Cerebellar cortex (tissue), 1 donor: ENCODE data around the gene PRLR.

Experiments
- DNase-seq: peaks from one replicate; pipeline ENCODE4 v3.0.0-alpha.2; 2015; ENCODE audit warnings: low spot score

The PRLR gene

DNA sequence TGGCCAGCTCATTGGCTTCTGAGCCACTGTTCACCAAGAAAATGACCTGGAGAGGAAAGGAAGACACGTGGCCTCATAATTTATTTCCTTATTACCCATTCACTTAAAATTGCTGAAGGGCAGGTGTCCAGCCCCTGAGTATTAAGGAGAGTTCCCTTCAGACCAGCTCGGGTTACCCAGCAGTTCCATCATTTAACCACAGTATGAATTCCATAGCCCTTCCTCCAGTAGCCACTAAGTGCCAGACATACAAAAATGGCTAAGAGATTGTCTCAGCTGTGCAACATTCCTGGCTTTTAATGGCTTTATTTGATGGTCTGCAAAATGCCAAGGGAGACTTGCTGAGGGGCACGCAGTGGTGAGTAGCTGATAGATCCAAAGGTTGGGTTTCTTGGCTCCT, 195.0 kb downstream of the PRLR start:
- DNase-seq: no peak

DNA sequence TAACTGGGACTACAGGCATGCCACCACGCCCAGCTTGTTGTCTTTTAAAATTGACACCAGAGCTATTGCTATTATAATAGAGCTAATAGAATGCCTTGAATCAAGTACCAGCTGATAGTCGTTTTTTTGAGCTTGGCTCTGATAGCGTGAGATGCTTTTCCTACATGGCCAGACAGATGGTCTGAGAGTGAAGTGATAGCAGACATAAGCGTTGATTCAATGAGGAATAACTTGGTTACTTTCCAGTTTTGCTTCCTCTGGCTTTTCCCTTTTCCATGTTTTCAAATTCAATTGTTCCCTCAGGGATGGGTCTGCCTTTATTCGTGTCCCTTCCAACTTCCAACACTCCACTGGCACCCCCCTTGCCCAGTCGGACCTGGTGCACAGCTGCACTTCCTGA, 197.9 kb downstream of the PRLR start:
- no peak for DNase-seq

DNA sequence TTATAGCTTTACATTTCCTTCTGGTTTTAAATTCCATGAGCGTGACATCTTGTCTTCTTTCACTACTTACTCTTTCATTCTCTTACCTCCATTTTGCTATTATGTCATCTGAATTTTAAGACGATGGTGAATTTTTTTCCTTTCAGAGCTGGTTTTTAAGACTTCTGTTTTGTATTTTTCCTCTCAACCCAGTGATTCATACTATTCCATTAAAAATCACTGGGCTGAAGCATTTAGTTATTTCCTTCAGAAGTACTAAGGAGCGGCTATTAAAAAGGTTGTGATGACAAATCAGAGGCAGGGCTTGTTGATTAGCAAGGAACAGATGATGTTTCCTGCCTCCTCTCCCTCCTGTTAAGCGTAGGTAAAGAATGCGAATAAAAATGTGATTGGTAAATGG, 199.0 kb downstream of the PRLR start:
- DNase-seq: no peak

DNA sequence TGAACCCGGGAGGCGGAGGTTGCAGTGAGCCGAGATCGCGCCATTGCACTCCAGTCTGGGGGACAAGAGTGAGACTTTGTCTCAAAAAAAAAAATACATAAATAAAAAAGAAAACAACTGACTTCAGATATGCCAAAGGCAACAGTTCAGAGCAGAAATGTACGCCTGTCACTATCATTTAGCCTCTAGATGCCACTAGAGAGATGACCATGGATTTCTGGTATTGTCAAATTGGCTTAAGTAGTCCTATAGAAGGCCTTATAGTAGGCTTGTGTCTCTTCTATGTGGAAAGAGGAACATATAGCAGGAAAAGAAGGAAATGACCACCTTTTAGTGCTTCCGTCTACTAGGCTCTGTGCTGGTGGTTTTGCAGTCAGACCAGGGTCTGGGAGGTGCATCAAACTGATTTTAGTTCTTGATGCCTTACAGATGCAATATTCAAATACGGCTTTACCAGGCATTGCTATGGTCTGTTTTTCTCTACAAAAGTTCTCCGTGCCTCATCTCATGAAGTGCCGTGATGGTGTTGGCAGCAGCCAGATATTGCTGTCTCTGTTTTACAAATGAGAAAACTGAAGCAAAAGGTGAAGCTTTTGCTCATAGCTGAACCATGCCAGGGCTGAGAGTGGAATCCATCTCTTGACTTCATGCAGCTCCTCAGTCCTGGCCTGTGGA, 199.7 kb downstream of the PRLR start:
- DNase-seq: no peak

DNA sequence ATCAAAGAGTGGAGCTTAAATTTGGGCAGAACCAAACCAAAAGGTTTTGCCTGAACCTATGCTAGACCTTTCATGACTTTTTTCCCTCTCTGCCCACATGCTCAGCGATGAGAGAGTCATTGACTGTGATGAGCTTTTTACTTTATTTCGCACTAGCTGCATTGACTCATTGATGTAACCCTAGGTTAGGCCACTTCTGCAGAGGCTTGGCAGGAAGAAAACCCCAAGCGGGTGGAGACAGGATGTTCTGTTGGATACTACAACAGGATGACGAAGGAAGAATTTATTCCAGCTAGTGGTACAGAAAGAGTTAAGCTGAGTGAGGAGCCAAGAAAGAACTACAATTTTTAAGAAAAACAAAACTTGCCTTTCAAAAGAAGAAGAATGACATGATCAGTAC, 201.0 kb downstream of the PRLR start:
- no peak for DNase-seq

DNA sequence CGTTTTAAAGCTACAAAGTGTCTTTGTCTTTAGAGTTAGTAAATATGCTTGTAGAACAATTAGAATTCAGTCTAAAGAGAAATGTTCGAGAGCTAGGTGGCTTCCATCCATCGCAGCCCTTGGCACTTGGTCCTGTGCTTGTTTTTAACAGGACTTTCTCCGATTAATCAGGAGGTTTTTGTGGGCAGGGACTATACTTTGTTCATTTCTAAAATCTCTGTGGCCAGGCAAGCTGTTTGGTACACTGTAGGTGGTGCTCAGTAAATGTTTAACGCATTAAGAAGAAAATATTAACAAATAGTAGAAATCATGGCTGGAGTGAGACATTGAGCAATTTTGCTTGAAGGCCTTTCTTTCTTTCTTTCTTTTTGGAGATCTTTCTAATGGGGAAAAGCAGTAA, 203.3 kb downstream of the PRLR start:
- DNase-seq: no peak

DNA sequence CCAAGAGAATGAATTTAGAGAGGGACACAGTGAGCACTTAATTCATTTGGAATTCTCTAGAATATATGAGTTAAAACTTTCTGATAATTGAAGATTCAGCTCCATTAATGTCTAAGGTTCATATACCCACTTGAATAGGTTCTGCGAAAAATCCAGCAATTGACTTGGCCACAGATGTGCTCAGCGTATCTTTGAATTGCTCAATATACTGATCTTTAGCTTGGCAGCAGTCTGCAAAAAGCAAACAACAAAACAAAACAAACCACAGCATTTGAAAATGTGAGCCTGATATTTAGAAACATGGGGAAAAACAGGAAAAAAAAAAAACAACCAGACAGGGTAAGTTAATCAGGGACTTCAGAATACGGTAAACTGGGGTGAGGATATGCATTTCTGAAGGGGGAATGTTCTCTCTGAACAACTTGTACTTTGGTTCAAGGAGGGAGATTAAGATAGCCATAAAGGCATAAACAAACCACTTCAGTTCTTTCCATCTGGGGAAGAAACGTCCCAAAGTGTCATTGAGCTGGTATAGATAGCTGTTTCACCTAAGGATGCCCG, 203.9 kb downstream of the PRLR start:
- DNase-seq: no peak

DNA sequence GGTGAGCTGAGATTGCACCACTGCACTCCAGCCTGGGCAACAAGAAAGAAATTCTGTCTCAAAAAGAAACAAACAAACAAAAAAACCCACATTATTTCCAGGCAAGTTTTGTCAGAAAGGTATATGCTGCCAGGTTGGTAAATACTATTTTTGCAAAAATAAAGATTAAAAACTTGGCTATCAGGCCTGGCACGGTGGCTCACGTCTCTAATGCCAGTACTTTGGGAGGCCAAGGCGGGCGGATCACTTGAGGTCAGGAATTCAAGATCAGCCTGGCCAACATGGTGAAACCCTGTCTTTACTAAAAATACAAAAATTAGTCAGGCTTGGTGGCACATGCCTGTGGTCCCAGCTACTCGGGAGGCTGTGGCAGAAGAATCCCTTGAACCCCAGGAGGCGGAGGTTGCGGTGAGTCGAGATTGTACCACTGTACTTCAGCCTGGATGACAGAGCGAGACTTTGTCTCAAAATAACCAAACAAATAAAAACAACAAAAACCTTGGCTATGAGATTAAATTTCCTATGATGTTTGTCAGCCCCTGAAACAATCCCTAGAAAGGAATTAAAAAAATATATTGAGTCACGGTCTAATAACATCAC, 205.3 kb downstream of the PRLR start:
- no peak for DNase-seq

DNA sequence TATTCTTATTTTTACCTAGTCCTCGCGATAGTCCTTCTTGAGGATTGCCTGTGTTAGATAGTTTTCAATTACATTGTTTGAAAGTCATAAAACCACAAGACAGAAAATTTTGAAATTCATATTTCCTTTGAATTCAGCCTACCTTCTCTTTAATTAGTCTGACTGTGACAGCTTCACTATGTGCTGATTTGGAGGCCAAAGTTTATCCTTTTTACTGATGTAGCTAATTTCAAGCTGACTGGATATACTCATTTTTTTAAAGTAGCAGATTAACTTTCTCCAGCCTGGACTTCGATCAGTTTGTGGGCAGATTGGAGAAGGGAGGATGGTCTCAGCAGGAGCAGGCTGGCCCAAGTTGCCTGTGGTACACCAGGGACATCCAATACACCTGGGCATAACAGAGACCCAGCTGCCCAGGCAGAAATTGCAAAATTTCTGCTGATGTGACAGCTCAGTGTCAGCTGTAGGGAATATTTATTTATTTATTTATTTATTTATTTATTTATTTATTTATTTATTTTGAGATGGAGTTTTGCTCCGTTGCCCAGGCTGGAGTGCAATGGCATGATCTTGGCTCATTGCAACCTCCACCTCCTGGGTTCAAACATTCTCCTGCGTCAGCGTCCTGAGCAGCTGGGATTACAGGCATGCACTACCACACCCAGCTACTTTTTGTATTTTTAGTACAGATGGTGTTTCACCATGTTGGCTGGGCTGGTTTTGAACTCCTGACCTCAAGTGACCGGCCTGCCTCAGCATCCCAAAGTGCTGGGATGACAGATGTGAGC, 206.7 kb downstream of the PRLR start:
- no peak for DNase-seq

DNA sequence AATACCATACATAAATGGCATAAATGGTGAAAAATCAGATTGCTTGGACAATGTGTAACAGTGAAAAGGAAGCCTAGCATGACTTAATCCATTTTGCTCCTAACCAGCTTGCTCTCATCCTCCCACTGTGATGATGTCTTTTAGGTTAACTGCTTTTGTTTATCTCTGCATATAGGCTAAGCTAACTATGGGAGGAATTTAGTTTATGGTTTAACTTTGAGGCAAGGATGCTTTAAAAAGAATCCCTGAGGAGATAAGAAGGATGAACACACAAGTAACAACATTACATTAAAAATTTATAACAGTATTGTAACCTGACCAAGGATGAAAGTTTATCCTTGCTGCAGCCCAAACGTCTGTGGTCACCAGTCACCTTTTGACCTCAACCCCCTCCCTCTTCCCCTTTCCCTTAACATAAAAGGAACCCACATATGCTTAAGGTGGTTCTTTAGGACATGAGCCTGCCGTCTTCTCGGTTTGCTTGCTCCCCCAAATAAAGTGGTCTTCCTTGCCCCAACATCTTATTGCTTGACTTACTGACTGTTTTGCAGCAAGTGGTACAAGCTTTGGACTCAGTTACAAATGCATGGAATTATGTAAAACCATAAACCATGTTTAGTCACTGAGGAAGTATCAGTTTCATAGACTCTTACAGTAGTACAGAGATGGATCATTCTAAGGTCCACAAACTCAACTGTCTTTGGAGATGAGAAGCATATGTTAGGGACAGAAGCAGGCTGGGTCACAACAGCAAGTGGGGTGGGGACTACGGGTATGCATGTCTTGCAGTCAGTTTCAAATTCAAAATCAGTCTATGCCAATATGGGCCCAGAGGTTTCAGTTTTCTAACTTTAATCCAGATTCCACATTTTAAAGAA, 213.9 kb downstream of the PRLR start:
- no peak for DNase-seq

DNA sequence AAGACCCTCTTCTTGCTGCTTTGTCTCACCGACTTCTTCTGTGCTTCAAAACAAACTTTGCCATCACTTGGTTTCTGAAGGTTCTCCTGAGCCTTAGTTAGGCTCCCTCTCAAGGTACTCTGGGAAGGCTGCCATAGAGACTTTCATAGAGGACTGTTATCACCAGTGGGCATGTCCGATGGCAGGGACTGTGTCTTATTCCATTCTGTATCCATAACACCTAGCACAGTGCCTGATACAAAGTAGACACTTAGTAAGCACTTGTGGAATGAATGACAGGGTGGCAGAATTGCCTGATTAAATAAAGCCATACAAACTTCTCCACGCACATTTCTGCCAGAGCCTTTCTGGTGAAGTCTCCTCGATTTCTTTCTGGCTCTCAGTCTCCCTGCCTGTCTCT, 215.2 kb downstream of the PRLR start:
- DNase-seq: no peak

DNA sequence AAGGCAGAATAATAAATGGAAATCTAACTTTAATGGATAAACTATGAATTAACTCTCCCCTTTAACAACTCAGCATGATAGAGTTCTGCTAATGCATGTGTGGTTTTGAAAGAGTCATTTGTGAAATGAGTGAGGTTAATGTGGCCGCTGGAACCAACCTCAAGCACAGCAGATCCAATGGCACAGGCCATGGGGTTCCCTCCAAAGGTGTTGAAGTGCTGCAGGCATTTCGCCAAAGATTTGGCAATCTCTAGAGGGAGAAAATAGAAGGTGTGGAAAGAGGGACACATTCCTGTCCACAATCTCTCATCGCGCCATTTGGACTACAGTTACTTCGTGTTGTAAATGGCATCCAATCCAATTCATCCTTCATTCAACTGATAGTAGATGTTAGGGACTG, 217.5 kb downstream of the PRLR start:
- peak; percentile 6 for DNase-seq

DNA sequence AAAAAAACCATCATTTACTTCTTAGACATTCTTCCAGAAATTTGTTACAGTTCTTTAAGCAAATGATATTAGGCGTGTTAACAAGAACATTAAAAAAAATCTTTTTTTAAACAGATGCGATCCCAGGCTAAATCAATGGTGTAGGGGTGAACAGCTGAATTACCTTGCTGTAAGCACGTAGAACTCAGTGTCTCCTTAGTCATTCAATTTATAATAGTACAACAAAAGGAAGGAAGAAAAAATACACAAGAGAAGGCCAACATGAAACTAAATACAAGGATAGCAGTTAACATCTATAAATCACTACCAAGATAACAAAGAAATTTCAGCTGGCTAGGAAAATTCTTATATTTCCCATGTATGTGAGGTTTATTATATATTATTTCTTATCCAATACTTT, 217.9 kb downstream of the PRLR start:
- DNase-seq: no peak

DNA sequence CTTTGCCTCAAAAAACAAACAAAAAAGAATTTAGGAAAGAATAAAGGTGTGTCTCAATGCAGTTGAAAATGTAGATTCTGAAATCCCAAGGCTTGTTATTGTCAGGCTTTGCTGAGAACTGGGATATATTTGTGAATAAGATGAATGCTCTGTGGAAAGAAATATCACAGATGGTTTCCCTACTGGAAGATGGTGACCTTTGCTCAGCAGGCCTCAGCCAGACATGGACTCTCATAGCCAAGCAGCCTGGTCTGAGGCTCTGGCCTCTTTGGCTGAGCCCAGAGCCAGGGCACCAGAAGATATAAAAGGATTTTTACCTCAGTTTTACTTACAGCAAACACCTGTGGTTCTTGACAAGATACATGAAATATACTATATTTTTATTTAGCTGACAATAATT, 219.6 kb downstream of the PRLR start:
- peak; percentile 70 for DNase-seq

DNA sequence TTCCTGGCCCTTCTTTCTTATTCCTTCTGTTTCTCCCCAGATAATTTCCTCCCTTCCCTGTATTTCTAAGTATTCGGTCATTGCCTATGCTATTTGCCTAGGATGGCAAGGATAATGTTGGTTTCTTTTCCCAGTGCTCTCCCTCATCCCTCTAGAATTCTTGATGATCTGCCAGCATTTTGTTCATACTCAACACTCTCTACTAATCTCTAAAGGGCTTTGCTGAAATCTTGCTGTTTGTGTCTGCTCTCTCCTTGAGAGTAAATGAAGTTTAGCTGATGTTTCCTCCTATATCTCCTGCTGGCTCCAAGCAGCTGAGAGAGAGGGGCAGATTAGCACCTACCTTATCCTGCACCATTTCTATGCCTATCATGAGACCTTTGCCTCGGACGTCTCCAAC, 220.6 kb downstream of the PRLR start:
- DNase-seq: no peak

DNA sequence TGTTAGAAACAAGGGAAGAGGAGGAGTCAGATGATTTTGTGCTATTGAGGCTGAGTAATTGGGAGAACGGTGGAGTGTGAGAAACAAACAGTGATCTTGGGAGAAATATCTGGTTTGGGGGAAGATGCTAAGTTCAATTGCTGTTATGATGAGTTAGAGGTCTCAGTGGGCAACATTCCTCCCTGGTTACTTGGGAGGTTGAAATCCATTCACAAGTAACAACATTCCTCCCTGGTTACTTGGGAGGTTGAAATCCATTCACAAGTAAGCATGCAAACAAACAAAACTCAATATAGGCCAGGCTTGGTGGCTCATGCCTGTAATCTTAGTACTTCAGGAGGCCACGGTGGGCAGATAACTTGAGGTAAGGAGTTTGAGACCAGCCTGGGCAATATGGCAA, 221.3 kb downstream of the PRLR start:
- DNase-seq: no peak

DNA sequence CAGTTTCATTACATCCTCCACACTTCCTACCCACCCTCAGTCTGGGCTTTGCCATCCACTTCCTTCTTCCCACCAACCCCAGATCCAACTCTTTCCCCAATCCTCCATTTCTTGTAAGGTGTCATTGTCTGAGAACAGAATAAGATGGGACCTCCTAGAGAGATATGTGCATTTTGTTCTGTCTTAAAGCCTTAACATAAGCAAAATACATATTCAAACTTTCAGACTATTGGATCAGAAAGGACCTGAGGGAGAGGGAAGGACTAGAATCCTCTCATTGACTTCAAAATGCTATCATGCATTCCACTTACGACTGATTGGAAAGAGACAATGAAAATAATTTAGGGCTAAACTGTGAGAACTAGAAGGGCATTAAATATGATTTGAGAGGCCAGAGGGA, 225.5 kb downstream of the PRLR start:
- DNase-seq: no peak

DNA sequence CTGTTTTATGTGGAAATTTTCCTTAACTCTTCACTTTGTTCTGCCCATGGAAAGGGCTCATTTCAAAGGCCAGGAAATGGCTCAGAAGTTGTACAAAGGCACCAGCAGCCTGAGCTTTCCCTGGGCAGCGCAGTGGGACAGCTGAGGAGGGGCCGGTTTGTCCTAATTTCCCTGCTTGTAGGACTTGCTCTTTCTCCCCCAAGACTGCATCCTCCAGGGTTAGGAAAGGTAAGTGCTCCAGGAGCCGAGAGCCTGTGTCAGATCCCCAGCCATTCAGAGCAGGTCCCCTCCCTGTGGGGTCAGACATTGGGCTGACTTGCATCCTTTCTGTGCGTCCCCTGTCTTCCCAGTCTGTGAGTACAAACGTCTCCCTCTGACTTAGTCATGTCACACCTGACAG, 226.1 kb downstream of the PRLR start:
- DNase-seq: no peak

DNA sequence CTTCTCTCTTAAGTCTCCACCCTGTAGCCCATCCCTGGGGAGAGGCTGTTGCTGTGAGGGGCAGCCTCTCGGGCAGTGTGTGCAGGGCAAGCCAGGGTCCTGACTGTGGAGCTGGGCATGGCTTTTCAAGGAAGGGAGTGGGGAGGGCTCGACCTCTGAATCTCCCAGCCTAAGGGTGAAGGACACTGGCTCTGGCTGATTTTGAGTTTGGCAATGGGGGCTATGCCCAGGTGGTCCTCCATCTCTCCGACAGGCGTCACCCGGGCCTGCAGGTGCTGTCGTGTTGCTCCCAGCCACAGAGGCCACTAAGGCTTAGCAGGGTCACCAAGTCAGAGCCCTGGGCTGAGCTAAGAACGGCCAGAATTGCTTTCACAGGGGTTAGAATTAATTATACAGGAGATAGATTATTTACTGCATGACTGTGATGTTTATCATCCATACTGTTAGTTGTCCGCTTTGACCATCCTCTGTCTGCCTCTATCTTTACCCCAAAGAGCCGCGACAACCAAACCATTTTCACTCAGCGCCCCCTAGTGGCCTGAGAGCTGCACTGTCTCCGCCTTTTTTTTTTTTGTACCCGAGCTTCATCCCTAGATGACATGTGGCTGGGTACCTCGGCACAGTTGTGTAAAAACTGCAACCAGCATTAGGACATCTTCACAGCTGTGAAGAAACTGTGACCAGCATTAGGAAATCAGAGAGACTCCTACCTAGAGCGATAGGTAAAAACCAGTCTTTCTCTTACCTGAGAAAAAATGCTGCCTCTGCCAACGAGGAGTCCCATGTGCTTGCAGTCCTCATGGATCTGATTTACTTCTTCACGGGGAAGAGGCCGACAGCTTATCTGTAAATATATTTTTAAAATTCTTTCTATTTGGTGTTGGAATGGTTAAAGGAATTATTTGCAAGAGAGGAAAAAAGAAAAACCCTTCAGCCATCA, 227.0 kb downstream of the PRLR start:
- peak; percentile 66 for DNase-seq

DNA sequence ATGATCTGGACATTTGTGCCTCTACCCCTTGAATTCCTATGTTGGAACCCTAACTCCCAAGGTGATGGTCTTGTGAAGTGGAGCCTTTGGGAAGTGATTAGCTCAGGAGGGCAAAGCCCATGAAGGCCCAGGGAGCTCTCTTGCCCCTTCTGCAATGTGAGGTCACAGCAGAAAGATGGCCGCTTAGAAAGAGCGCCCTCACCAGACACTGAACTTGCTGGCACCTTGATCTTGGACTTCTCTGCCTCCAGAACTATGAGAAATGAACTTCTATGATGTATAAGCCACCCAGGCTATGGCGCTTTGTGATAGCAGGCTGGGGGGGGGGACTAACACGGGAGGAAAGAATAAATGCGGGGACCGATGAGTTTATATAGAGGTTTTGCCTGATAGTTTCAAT, 227.8 kb downstream of the PRLR start:
- DNase-seq: no peak

DNA sequence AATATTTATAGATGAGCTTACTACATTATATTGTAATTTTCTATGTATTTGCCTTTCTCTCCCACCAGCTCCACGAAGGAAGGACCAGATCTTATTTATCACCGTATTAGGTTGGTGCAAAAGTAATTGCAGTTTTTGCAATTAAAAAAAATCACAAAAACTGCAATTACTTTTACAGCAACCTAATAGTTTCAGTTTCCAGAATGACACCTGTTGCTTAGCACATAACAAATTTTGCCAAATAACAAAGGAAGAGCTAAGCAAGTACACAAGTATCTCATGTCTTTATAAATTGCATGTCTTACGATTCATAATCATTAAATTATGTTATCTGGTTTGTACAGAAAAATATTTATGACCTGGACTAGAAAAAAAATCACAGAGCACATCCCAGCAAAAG, 228.4 kb downstream of the PRLR start:
- DNase-seq: no peak
